Measurements from ENCODE around the gene C5. TPM values are rescaled to one million over a fixed set of nuclear protein-coding genes. Genes with fewer than 3 reads are reported as not detected.

C5 gene
- total RNA-seq, 4 donors from 2014 or later = 3.6 to 6.6 (median 4.6) TPM

DNA sequence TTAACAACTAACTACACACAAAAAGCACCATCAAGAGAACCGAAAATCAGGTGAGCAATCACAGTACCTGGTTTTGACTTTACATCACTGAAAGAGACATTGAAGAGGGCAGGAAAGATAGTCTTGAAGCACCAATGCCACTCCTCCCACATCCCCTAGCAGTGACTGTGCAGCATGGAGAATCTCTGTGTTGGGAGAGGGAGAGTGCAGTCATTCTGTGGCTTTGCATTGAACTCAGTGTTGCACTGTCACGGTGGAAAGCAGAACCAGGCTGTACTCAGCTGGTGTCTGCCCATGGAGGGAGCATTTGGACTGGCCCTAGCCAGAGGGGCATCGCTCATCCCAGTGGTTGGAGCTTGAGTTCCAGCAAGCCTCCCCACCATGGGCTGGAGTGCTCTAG, 40.4 kb downstream of the C5 start:
- no peak overlapping the region for H3K4me3 ChIP-seq
- no peak overlapping the region for H3K27ac ChIP-seq (replicated peaks in 1 of 4)
- TF ChIP-seq POLR2AphosphoS5 (IDR thresholded peaks at IDR 0.05) = no peak
- TF ChIP-seq POLR2A (IDR thresholded peaks at IDR 0.05; ENCODE audit: low read depth) = no peak
- TF ChIP-seq, protein P1, sequence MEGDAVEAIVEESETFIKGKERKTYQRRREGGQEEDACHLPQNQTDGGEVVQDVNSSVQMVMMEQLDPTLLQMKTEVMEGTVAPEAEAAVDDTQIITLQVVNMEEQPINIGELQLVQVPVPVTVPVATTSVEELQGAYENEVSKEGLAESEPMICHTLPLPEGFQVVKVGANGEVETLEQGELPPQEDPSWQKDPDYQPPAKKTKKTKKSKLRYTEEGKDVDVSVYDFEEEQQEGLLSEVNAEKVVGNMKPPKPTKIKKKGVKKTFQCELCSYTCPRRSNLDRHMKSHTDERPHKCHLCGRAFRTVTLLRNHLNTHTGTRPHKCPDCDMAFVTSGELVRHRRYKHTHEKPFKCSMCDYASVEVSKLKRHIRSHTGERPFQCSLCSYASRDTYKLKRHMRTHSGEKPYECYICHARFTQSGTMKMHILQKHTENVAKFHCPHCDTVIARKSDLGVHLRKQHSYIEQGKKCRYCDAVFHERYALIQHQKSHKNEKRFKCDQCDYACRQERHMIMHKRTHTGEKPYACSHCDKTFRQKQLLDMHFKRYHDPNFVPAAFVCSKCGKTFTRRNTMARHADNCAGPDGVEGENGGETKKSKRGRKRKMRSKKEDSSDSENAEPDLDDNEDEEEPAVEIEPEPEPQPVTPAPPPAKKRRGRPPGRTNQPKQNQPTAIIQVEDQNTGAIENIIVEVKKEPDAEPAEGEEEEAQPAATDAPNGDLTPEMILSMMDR (IDR thresholded peaks at IDR 0.05) = no peak
- TF ChIP-seq EP300 (IDR thresholded peaks at IDR 0.05) = no peak
- peaks cover 0 to 40% (median 3%) of the 10 kb centered on the region in 4 donors for H3K36me3 ChIP-seq
- no peaks in the 10 kb centered on the region for H3K4me1 ChIP-seq
- H3K9me3 ChIP-seq = no peaks in the 10 kb centered on the region
- WGBS = 78% methylated on average over 3 of the region's 3 CpGs
- intact Hi-C loops (cut with DNase I) = no loop called here
- H3K27me3 ChIP-seq = no peaks in the 10 kb centered on the region
- no peak for DNase-seq (ENCODE audit: extremely low spot score)

DNA sequence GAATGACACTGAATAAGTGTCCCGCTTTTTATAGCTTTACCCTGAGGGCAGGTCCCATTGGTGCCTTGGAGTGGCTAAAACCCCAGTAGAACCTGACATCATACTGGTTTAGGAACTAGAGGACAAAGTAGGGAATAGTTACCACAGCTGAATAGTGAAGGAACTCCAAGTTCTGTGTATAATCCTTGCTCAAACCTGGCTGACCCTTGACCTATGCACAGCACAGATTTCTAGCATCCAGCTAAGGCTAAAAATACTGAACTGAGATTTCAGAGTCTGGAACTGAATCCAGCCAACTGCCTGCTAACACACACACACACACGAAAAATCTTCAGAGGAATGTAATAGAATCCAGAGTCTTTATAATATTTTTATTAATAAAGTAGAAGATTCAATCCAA, 50.8 kb downstream of the C5 start:
- no peaks in the 10 kb centered on the region for H3K4me1 ChIP-seq
- intact Hi-C loops (cut with DNase I) = loop anchor here (5.0 kb wide), 1 partner anchor 48 kb away; no protein-coding TSS in a partner anchor
- H3K9me3 ChIP-seq = no peaks in the 10 kb centered on the region
- peaks cover 0 to 4% (median 0%) of the 10 kb centered on the region in 4 donors for H3K36me3 ChIP-seq
- H3K4me3 ChIP-seq = no peak overlapping the region
- no peak overlapping the region for H3K27ac ChIP-seq (replicated peaks in 1 of 4)
- WGBS = 91% methylated on average over 2 of the region's 2 CpGs
- TF ChIP-seq POLR2A (IDR thresholded peaks at IDR 0.05; ENCODE audit: low read depth) (no peak), EP300 (IDR thresholded peaks at IDR 0.05) (no peak), POLR2AphosphoS5 (IDR thresholded peaks at IDR 0.05) (no peak)
- TF ChIP-seq, protein P1 (IDR thresholded peaks at IDR 0.05) = no peak
- H3K27me3 ChIP-seq = no peaks in the 10 kb centered on the region
- DNase-seq (ENCODE audit: extremely low spot score) = no peak

DNA sequence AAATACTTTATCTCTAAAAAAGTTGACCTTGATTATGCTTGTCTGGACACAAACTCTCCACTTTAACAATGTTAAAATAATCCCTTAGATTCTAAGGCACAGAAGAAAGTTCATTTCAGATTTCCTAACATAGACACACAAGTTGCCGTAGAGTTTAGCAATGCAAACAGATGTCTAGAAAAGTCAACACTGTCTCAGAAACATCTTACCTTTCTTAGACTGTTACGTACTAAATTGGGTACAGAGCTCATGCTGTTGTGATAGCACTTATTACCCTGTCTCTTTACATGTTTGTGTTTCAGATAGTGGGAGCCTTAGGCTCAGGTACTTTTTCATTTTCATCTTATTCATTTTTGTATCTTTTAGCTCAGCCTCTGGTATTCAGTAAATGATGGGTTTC, 52.0 kb downstream of the C5 start:
- Histone ChIP-seq H3K27ac (replicated peaks in 1 of 4) (no peak overlapping the region), H3K9me3 (no peaks in the 10 kb centered on the region), H3K4me3 (no peak overlapping the region), H3K27me3 (no peaks in the 10 kb centered on the region), H3K4me1 (no peaks in the 10 kb centered on the region), H3K36me3 (peaks cover 0 to 4% (median 0%) of the 10 kb centered on the region in 4 donors)
- TF ChIP-seq POLR2AphosphoS5 (IDR thresholded peaks at IDR 0.05) = no peak
- TF ChIP-seq EP300 (IDR thresholded peaks at IDR 0.05) = no peak
- TF ChIP-seq, protein P1 (IDR thresholded peaks at IDR 0.05) = no peak
- TF ChIP-seq POLR2A (IDR thresholded peaks at IDR 0.05; ENCODE audit: low read depth) = no peak
- intact Hi-C loops (cut with DNase I) = loop anchor here (5.0 kb wide), 1 partner anchor 49 kb away; no protein-coding TSS in a partner anchor
- DNase-seq (ENCODE audit: extremely low spot score) = no peak
- 100% methylated on average over 2 of the region's 2 CpGs for WGBS

DNA sequence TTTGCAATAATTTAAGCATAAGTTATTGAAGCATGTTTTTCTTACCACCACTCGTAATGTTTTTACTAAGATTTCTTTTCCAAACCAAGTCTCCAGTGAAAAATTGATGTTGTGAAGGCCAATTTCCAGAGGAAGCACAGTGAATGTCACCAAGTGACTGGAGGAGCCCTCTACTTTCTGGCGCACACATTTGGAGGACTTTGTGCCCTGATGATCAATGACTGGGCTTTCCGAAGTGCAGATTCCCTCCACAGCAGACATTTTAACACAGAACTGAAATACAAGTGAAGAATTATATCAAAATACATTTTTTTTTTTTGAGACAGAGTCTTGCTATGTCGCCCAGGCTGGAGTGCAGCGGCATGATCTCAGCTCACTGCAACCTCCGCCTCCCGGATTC, 52.6 kb downstream of the C5 start:
- TF ChIP-seq, protein P1 (IDR thresholded peaks at IDR 0.05) = no peak
- TF ChIP-seq POLR2AphosphoS5 (IDR thresholded peaks at IDR 0.05) (no peak), EP300 (IDR thresholded peaks at IDR 0.05) (no peak), POLR2A (IDR thresholded peaks at IDR 0.05; ENCODE audit: low read depth) (no peak)
- Histone ChIP-seq H3K27me3 (no peaks in the 10 kb centered on the region), H3K36me3 (peaks cover 0 to 4% (median 0%) of the 10 kb centered on the region in 4 donors), H3K9me3 (no peaks in the 10 kb centered on the region), H3K27ac (replicated peaks in 1 of 4) (no peak overlapping the region), H3K4me3 (no peak overlapping the region), H3K4me1 (no peaks in the 10 kb centered on the region)
- DNase-seq (ENCODE audit: extremely low spot score) = no peak
- WGBS = 81% methylated on average over 7 of the region's 7 CpGs
- intact Hi-C loops (cut with DNase I) = loop anchor here (5.0 kb wide), 1 partner anchor 50 kb away; no protein-coding TSS in a partner anchor

DNA sequence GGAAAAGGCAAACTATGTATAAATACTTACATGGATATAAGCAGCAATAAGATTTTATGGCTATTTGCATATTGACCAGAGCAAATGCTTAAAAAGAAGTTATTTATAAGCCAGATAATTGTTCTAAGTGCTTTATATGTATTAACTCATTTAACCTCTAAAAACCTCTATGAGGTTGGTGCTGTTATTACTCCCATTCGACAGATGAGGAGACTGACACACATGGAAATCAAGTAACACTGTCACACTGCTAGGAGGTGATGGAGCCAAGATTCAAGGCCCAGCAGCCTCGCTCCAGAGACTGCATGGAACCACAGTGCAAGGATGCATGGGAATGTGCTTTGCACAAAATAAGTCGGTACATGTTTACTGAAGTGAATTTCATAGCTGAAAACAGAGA, 53.7 kb downstream of the C5 start:
- 61% methylated on average over 3 of the region's 3 CpGs for WGBS
- no peak overlapping the region for H3K4me3 ChIP-seq
- H3K27ac ChIP-seq (replicated peaks in 1 of 4) = no peak overlapping the region
- TF ChIP-seq, protein P1 (IDR thresholded peaks at IDR 0.05) = no peak
- no peak for TF ChIP-seq POLR2AphosphoS5 (IDR thresholded peaks at IDR 0.05)
- TF ChIP-seq POLR2A (IDR thresholded peaks at IDR 0.05; ENCODE audit: low read depth) = no peak
- TF ChIP-seq EP300 (IDR thresholded peaks at IDR 0.05) = no peak
- DNase-seq (ENCODE audit: extremely low spot score) = no peak
- H3K9me3 ChIP-seq = no peaks in the 10 kb centered on the region
- H3K36me3 ChIP-seq = peaks cover 0 to 1% (median 0%) of the 10 kb centered on the region in 4 donors
- H3K27me3 ChIP-seq = no peaks in the 10 kb centered on the region
- intact Hi-C loops (cut with DNase I) = loop anchor here (5.0 kb wide), 1 partner anchor 51 kb away; no protein-coding TSS in a partner anchor
- no peaks in the 10 kb centered on the region for H3K4me1 ChIP-seq
